ENCODE results near the gene PARD3.

PARD3 gene

DNA sequence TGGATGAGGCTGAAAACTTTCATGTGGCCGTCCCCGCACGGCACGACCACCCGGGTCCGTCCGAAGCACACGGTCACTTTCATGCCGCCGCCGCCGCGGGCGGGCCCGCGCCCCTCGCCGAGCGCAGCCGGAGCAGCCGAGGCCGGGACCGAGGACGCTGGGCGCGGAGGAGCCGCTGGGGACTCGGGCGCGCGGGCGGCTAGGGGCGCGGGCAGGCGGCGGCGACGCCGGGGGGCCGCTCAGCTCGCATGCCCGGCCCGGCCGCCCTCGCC, 247 bp downstream of the PARD3 start:
- no peaks in the 10 kb centered on the region for H3K36me3 ChIP-seq (replicated peaks)
- no peaks in the 10 kb centered on the region for H3K27me3 ChIP-seq (ENCODE audit: low read depth)
- H3K9me3 ChIP-seq = no peaks in the 10 kb centered on the region
- no peak for DNase-seq (ENCODE audit: low spot score in 2 of 2)
- in situ Hi-C loops (cut with MboI; ENCODE audit: low sequenced_read_pairs) = no loop called here
- peak overlapping the region; percentile 86 for H3K4me3 ChIP-seq
- H3K4me1 ChIP-seq = peaks cover 7% of the 10 kb centered on the region

DNA sequence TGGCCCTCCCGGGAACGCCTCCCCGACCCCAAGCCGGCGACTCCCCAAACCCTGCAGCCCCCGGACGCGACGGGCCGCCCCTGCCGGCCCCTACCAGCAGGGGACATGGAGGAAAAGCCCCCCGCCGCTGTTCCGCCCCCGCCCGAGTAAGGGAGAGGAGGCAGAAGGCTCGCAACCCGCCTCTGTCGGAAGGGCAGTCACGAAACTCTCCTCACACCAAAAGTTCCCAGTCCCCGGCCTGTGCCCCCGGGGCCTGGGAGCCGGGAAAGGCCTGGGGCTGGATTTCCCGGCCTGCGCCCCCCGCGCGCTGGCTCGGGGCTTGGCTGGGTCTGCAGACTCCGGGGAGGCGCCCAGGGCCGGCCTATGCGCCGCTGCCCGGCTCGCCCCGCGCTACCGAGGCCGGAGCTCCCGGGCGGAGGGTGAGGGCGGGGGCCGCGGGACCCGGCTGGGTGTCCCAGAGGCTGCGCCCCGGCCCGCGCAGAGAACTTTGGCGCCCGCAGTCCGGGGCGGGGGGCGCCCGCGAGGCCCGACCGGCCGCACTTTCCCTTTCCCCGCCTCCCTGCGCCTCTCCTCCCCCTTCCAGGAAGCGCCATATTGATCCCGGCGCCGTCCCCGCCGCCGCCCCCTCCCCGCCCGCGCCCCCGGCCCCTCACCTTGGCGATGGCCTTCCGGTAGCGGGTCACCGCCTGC, 728 bp downstream of the PARD3 start:
- peak overlapping the region; percentile 86 for H3K4me3 ChIP-seq
- DNase-seq (ENCODE audit: low spot score in 2 of 2) = peak; percentile 55 to 77
- H3K9me3 ChIP-seq = no peaks in the 10 kb centered on the region
- H3K27me3 ChIP-seq (ENCODE audit: low read depth) = no peaks in the 10 kb centered on the region
- no peaks in the 10 kb centered on the region for H3K36me3 ChIP-seq (replicated peaks)
- in situ Hi-C loops (cut with MboI; ENCODE audit: low sequenced_read_pairs) = no loop called here
- H3K4me1 ChIP-seq = peaks cover 9% of the 10 kb centered on the region

DNA sequence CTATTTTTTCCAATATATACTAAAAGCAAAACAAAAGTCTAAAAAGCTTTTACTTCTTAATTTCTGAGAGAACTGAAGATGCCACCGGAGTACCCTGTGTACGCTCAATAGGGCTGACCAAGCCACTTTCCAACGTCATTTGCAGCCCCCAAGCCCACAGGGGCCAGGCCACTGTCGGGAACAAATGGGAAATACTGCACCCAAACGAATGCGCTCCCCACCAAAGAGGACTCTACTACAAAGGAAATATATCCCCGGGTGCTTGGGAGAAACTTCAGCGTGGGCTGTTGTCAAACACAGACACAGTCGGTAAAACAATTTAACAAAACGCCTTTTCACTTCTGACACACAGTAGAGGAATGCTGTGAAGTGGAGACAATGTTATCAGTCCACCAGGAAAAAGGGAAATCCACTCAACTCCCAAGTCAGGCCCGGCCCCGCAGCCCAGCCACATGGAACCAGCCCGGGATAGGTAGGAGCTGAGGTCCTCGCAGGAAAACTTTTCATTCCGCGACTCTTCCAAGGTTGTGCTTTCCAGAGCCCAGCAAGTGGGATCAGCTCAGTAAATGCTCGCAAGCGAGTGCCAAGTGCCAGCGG, 1.4 kb downstream of the PARD3 start:
- in situ Hi-C loops (cut with MboI; ENCODE audit: low sequenced_read_pairs) = no loop called here
- H3K4me3 ChIP-seq = peak overlapping the region; percentile 86
- peaks cover 9% of the 10 kb centered on the region for H3K4me1 ChIP-seq
- no peaks in the 10 kb centered on the region for H3K27me3 ChIP-seq (ENCODE audit: low read depth)
- DNase-seq (ENCODE audit: low spot score in 2 of 2) = peak in 1 of 2 experiments; percentile 15
- H3K36me3 ChIP-seq (replicated peaks) = no peaks in the 10 kb centered on the region
- no peaks in the 10 kb centered on the region for H3K9me3 ChIP-seq

DNA sequence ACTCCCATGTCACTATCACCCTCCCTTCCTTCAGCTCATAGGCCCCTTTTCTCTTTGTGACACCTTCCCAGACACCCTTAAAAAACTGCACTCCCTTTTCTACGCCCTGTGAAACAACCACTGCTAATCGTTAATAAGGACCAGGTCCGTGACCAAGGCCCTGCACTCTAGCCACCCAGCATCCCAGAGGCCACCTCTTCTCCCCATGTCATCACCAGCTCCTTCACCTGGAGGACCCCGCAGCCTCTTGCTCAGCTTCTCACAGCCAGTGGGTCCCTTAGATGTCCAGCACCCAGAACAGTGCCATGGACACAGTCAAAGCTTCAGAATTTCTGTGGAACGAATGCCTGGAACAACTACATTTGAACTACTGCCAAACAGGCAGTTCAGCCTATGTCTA, 2.3 kb downstream of the PARD3 start:
- Histone ChIP-seq H3K27me3 (ENCODE audit: low read depth) (no peaks in the 10 kb centered on the region), H3K4me1 (peaks cover 9% of the 10 kb centered on the region), H3K36me3 (replicated peaks) (no peaks in the 10 kb centered on the region), H3K4me3 (no peak overlapping the region), H3K9me3 (no peaks in the 10 kb centered on the region)
- DNase-seq (ENCODE audit: low spot score in 2 of 2) = no peak
- in situ Hi-C loops (cut with MboI; ENCODE audit: low sequenced_read_pairs) = no loop called here

DNA sequence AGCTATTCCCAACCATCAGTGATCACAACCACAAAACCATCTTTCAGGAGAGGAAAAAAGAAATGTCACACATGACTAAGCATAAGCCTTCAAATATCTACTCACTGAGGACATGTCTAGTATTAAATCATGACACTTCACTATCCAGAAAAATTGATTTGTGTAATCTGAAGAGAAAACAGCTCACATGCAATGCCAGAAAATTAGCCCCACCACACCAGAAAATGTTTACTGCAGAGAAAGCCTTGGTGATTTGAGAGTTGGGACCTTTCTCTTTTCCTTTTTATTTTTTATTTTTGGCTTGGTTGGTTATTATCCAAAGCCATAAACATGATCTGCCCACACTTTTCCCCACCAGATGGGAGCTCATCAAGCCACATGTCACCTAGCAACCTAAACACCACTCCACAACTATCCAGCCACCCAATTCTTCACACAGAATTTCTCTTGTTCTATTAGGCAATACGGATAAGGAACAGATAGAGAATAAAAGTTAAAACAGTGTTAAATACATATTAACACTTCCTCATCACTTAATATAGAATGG, 3.1 kb downstream of the PARD3 start:
- Histone ChIP-seq H3K4me1 (peaks cover 9% of the 10 kb centered on the region), H3K4me3 (no peak overlapping the region), H3K36me3 (replicated peaks) (no peaks in the 10 kb centered on the region), H3K27me3 (ENCODE audit: low read depth) (no peaks in the 10 kb centered on the region), H3K9me3 (no peaks in the 10 kb centered on the region)
- in situ Hi-C loops (cut with MboI; ENCODE audit: low sequenced_read_pairs) = no loop called here
- no peak for DNase-seq (ENCODE audit: low spot score in 2 of 2)

DNA sequence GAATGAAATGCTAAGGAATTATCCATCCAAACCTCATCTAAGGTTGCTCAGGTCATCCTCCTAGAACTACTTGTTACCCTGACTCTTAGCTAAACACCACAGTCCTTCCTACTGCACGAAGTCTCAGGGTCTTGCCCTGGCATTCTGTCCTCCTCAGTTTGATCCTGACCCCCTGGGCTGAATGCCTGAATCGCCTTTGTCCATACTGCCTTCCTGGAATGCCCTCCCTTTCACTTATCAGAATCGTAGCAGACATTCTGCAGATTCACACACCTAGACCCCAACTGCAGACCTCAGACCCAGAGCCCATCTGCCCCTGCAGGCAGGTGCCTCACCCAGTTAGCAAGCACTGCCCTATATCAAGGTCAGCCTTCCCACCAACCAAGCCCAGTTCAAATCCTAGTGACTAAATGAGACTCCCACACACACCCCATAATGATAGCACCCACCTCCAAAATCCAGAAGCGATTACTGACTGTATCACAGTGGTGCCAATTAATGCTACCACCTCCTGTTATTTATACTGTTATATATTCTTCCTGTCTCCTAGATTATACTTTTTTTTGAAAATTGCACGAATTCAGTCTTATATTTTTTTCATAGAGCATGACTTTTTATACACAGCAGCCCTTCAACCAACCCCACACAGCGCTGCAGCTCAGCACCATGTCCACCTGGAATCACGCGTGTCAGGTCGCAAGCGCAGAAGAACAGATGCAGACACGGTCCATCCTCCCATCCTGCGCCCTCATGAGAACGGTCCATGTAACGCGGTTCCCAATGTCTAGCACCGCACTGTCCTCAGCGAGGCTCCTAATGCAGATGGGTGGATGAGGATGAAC, 3.7 kb downstream of the PARD3 start:
- in situ Hi-C loops (cut with MboI; ENCODE audit: low sequenced_read_pairs) = no loop called here
- no peaks in the 10 kb centered on the region for H3K9me3 ChIP-seq
- no peak for DNase-seq (ENCODE audit: low spot score in 2 of 2)
- H3K27me3 ChIP-seq (ENCODE audit: low read depth) = no peaks in the 10 kb centered on the region
- no peak overlapping the region for H3K4me3 ChIP-seq
- peaks cover 8% of the 10 kb centered on the region for H3K4me1 ChIP-seq
- H3K36me3 ChIP-seq (replicated peaks) = no peaks in the 10 kb centered on the region

DNA sequence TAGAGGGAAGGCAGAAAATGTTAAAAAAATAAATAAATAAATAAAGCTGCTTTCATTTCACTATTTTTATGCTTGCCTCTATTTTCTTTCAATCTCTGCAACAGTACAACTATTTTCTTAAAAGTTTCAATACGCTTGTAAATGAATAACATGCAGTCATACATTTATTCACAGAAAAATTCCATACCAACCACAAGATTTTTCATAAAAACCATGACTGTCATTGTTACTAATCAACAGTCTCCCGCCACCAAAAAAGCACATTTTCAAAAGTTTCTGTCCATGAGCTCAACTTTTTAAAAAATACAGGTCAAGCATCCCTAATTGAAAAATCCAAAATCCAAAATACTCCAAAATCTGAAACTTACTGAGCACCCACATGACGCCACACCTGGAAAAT, 5.3 kb downstream of the PARD3 start:
- DNase-seq (ENCODE audit: low spot score in 2 of 2) = no peak
- Histone ChIP-seq H3K36me3 (replicated peaks) (no peaks in the 10 kb centered on the region), H3K9me3 (no peaks in the 10 kb centered on the region), H3K4me3 (no peak overlapping the region), H3K27me3 (ENCODE audit: low read depth) (no peaks in the 10 kb centered on the region), H3K4me1 (peaks cover 2% of the 10 kb centered on the region; the same call in 1 of the 2 replicates)
- in situ Hi-C loops (cut with MboI; ENCODE audit: low sequenced_read_pairs) = no loop called here

DNA sequence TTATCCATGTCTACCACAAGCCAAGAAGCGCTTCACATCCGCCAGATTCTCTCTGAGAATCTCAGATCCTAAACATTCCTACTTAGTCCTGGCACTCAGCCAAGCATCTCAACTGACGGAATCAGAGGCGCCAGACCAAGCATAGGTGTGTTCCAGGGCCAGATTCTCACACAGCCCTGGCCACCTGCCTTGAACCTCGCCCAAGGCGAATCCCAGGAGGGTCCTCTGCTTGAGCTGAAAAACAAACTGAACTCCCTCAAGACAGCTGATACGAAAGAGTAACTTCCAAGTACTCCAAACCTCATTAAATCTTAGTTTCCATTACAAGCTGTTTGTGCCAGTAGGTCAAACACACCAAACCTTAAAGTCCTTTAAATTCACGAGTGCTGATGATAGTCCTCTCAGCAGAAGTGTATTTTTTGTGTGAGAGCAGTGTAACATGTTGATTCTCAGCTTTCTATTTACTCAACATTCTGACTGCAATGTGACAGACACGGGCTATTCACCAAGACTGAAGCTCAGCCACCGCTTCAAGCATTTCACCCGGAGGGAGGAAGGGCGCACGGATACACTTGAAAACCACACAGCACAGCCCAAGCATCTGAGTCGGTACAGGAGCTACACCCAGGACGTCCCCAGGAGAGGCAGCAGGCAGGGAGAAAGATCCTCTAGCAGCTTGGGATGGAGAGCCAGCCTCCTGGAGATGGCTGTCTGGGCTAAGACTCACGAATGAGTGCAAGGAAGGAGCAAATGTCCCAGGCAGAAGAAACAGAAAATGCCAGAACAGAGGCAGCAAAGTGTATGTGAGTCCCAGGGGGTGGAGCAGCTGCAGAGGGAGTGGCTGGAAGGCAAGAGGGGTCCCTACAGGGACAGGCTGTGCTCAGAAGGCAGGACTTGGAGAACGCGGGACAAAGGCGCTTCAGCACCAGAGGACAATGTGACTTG, 6.0 kb downstream of the PARD3 start:
- peak in 1 of 2 experiments; percentile 48 for DNase-seq (ENCODE audit: low spot score in 2 of 2)
- Histone ChIP-seq H3K4me3 (no peak overlapping the region), H3K27me3 (ENCODE audit: low read depth) (no peaks in the 10 kb centered on the region), H3K9me3 (no peaks in the 10 kb centered on the region), H3K36me3 (replicated peaks) (no peaks in the 10 kb centered on the region), H3K4me1 (peaks cover 2% of the 10 kb centered on the region; the same call in 1 of the 2 replicates)
- in situ Hi-C loops (cut with MboI; ENCODE audit: low sequenced_read_pairs) = no loop called here

DNA sequence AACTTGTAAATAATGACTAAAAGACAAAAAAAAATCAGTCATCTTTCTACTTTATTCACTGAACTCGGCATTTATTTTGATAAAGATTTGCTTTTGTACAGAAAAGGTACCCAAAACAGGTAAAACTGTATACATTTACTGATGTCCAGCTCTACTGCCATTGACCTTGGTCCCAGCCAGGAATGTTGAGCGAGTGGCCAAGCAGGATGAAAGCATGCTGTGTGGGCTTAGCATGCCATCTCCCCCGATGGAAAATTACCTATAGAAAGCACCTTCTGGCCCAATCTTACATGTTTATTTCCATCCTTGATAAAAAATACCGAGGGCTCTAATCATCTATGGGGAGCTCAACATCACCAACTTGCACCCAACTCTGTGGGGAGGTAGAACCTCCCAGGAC, 6.8 kb downstream of the PARD3 start:
- no peaks in the 10 kb centered on the region for H3K27me3 ChIP-seq (ENCODE audit: low read depth)
- no peaks in the 10 kb centered on the region for H3K9me3 ChIP-seq
- H3K4me3 ChIP-seq = no peak overlapping the region
- H3K36me3 ChIP-seq (replicated peaks) = no peaks in the 10 kb centered on the region
- H3K4me1 ChIP-seq = peaks cover 2% of the 10 kb centered on the region; the same call in 1 of the 2 replicates
- in situ Hi-C loops (cut with MboI; ENCODE audit: low sequenced_read_pairs) = no loop called here
- no peak for DNase-seq (ENCODE audit: low spot score in 2 of 2)

DNA sequence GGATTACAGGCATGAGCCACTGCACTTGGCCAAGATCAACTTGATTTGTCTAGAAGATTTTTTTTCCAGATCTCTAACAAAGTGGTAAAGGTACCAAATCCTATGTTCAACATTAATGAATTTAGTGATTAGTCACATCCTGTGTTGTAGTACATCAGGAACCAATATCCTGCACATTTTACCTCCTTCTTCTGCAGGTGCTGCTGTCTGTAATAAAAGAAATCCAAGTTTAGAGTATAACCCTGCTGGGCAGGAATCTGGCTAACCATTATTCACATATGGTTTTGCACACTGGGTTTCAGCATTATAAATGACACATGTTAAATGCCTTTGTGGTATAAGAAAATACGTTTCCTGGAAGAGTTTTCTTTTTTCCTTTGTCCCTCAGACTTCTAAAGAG, 10.8 kb downstream of the PARD3 start:
- in situ Hi-C loops (cut with MboI; ENCODE audit: low sequenced_read_pairs) = no loop called here
- Histone ChIP-seq H3K4me3 (no peak overlapping the region), H3K4me1 (peaks cover 19% of the 10 kb centered on the region), H3K36me3 (replicated peaks) (no peaks in the 10 kb centered on the region), H3K27me3 (ENCODE audit: low read depth) (no peaks in the 10 kb centered on the region), H3K9me3 (no peaks in the 10 kb centered on the region)
- DNase-seq (ENCODE audit: low spot score in 2 of 2) = no peak

DNA sequence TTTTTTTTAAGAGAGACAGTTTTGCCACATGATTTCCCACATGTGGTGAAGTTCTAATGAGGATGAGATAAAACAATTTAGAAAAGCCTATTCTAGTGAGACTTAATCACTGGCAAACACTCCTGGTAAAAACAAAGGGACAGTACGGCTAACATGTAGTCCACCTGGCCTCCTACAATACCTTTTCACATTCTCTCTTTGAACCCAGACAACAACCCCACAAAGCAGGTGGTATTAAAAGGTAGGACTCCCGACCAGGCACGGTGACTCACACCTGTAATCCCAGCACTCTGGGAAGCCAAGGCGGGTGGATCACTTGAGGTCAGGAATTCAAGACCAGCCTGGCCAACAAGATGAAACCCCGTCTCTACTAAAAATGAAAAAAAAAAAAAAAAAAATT, 12.4 kb downstream of the PARD3 start:
- DNase-seq (ENCODE audit: low spot score in 2 of 2) = no peak
- no peaks in the 10 kb centered on the region for H3K9me3 ChIP-seq
- H3K4me3 ChIP-seq = no peak overlapping the region
- in situ Hi-C loops (cut with MboI; ENCODE audit: low sequenced_read_pairs) = no loop called here
- peaks cover 19% of the 10 kb centered on the region for H3K4me1 ChIP-seq
- H3K36me3 ChIP-seq (replicated peaks) = no peaks in the 10 kb centered on the region
- no peaks in the 10 kb centered on the region for H3K27me3 ChIP-seq (ENCODE audit: low read depth)

DNA sequence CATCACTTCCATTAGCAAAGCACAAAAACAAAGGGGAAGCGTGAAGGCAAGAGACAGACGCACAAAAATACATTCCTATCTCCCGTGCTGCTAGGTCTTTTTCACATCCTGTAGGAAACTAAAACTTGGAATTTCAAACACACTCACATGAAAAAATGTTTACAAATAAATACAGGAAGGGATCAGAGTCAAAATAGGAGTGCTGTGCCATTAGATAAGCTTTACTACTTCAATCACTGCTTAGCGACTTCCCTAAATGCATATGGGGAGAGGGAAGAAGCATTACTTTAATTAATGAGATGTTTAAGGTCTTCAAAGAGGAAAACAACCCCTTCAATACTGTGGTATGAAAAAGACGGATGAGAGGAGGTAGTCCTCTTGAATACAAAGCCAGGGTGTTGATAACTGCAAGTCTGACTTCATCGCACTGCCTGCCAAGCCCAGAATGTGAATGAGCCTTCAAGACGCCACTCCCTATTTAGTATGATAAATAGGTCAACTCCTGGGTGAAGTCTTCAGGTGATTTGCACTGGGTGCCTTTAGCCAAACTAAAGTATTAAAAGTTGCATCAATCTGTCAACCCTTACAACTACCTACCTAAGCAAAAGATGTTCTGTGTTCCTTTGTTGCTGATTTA, 13.9 kb downstream of the PARD3 start:
- no peaks in the 10 kb centered on the region for H3K36me3 ChIP-seq (replicated peaks)
- H3K4me1 ChIP-seq = peaks cover 19% of the 10 kb centered on the region
- no peaks in the 10 kb centered on the region for H3K27me3 ChIP-seq (ENCODE audit: low read depth)
- no peak overlapping the region for H3K4me3 ChIP-seq
- DNase-seq (ENCODE audit: low spot score in 2 of 2) = no peak
- in situ Hi-C loops (cut with MboI; ENCODE audit: low sequenced_read_pairs) = no loop called here
- H3K9me3 ChIP-seq = no peaks in the 10 kb centered on the region

DNA sequence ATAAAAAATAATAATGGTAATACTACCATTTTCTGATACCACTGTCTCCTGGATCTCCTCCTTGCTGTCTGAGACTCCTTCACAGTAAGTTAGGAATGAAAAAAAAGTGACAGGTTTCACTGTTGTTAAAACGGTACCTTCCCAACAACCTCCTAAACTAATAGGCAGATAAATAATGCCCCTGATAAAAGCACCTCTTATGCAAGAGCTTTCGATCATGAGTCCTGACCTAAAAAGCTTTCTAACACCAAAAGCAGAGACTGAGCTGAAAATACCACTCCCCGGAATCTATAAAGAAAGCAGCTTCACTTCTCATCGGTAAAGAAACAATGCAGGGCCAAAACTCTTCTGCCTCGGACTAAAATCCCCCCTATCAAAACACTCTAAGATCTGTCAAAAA, 14.5 kb downstream of the PARD3 start:
- H3K36me3 ChIP-seq (replicated peaks) = no peaks in the 10 kb centered on the region
- H3K27me3 ChIP-seq (ENCODE audit: low read depth) = no peaks in the 10 kb centered on the region
- no peak overlapping the region for H3K4me3 ChIP-seq
- DNase-seq (ENCODE audit: low spot score in 2 of 2) = no peak
- peaks cover 19% of the 10 kb centered on the region for H3K4me1 ChIP-seq
- H3K9me3 ChIP-seq = no peaks in the 10 kb centered on the region
- in situ Hi-C loops (cut with MboI; ENCODE audit: low sequenced_read_pairs) = no loop called here
